HepG2 (cell line): ENCODE measurements around the gene CLMP.

Experiments
- CTCF ChIP-seq: sonication (generic); formaldehyde crosslinking; IDR thresholded peaks from 2 replicates; pipeline ENCODE4 v1.5.0; 2020; ENCODE audit warnings: mild to moderate bottlenecking, missing genetic modification reagents, moderate library complexity
- FOXJ3 ChIP-seq: sonication (generic); formaldehyde crosslinking; IDR thresholded peaks from 2 replicates; pipeline ENCODE4 v1.4.0; 2020; ENCODE audit warnings: missing genetic modification reagents, mild to moderate bottlenecking, borderline replicate concordance
- HCFC1 ChIP-seq: fragments of 150-350 bp; IDR thresholded peaks from 2 replicates; pipeline ENCODE4 v1.6.1; 2014; ENCODE audit warnings: low read depth, low read length
- NCOA1 ChIP-seq: sonication (generic); formaldehyde crosslinking; IDR thresholded peaks from 2 replicates; pipeline ENCODE4 v1.9.0; 2021; ENCODE audit warnings: missing genetic modification reagents
- NR0B2 ChIP-seq: sonication (generic); formaldehyde crosslinking; IDR thresholded peaks from 2 replicates; pipeline ENCODE4 v1.4.0; 2020; ENCODE audit warnings: mild to moderate bottlenecking, missing genetic modification reagents
- PHF8 ChIP-seq: sonication (generic); formaldehyde crosslinking; IDR thresholded peaks from 2 replicates; pipeline ENCODE4 v1.5.0; 2020; ENCODE audit warnings: missing genetic modification reagents
- PREB ChIP-seq: sonication (generic); formaldehyde crosslinking; IDR thresholded peaks from 2 replicates; pipeline ENCODE4 v1.4.0; 2020; ENCODE audit warnings: missing genetic modification reagents
- ZNF776 ChIP-seq: sonication (generic); formaldehyde crosslinking; IDR thresholded peaks from 2 replicates; pipeline ENCODE4 v1.4.0; 2020; ENCODE audit warnings: mild to moderate bottlenecking, missing genetic modification reagents

GRCh38 chr11:123139206-123139605, 55.8 kb downstream of the CLMP start:
- TF ChIP-seq HCFC1 (no peak), ZNF776 (CRISPR knock-in tag) (no peak), FOXJ3 (no peak), NCOA1 (no peak), PHF8 (no peak), CTCF (CRISPR knock-in tag) (no peak), NR0B2 (CRISPR knock-in tag) (no peak), PREB (CRISPR knock-in tag) (no peak)
